Activated T-cell treated with anti-CD3 and anti-CD28 coated beads for 48 hours (primary cell): ENCODE data around the gene GBX2.
"Not testable (repeated sequence)": the region's sequence is repeated elsewhere in the genome, so short reads cannot be mapped to it uniquely, and the experiment has no call there.

ENCODE experiments used
- DNase-seq: peaks from one replicate; pipeline ENCODE4 v3.0.0-alpha.2; 2020; ENCODE audit warnings: low read depth

Gene GBX2

DNA sequence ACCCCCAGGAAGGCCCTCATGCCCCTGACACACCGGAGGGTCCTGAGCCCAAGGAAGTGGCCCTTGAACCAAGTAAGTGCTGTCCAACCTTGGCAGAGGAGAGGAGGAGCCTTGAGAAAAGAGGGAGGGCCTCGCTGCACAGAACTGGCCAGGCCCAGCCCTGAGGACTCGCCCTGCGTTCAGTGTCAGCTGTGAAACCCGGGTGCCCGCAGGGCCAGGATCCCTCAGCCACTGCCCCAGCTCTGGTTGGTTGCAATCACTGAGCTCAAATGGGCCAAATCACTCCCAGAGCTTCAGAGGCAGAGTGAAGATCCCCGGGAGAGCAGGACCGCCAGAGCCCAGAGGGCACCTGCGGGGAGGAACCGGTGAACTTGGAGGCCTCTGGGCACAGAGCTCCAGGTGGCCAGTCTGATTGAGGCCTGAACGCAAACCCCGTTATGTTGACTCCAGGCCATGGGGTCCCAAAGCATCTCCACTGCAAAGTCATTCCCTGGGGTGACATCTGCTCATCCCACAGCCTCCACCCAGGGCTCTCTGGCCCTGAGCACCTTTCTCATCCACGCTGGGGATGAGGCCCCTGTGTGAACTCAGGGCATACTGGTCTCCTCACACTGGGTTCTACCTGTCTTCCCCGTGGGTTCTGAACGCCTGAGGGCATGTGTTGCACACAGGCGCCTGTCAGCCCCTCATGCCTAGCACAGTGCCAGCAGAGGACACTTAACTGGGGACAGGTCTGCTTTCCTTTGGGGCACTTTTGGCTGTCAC, 11.9 kb downstream of the GBX2 start:
- no peak for DNase-seq

DNA sequence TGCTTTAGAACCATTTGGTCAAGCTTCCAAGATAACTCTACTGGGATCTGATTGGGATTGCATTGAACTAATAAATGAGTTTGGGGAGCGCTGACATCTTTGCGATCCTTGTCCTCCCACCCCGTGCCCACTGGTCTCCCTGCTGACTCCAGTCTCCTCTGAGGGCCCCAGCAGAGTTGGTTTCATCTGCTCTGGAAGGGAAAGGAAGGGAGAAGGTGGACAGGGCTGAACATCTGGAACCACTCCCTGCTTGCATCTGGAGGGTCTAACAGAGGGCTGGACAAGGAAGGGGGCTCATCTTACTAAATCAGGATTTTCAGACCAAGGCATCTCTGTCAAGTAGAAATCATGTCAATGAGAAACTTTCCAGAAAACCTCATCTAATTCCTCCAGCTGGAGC, 12.8 kb downstream of the GBX2 start:
- DNase-seq, result no peak

DNA sequence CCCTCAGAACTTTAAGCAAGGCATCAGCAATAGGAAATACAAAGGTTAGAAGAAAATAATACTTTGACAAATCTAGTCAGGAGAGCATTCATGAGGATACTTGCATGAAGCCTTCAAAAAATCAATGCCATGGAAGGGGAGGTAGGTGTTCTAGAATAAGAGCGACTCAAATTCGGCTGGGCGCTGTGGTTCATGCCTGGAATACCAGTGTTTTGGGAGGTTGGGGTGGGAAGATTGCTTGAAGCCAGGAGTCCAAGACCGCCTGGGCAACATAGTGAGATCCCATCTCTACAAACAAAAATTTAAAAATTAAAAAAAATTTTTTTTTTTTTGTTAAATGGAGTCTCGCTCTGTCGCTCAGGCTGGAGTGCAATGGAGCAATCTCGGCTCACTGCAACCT, 21.8 kb downstream of the GBX2 start:
- DNase-seq, result no peak

DNA sequence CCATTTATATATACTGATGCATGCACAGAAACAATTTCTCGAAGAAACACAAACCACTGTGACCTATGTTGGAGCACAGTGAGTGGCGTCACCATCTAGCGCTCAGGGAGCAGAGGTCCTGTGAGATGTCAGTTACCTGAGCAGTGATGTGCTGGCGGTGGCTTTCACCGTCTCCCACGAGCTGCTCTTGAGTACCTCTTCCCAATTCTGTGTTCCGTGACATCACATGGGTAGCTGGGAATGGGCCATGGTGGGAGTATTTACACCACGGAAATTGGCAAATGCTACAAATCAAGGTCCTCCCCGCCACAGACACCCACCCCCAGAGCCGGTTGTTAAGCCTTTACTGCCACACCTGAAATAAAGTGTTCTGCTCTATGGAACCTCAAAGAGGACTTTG, 24.4 kb downstream of the GBX2 start:
- DNase-seq, result no peak

DNA sequence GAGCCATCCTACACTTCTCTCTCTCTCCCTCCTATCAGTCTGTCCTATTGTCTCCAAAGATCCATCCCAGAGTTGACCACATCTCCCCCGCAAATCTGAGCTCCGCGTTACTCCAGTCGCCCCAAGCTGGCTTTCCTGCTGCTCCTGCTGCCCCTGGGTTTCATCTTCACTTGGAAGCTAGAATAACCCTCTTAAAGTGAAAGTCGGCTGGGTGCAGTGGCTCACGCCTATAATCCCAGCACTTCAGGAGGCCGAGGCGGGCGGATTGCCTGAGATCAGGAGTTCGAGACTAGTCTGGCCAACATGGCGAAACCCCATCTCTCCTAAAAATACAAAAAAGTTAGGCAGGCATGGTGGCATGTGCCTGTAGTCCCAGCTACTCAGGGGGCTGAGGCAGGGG, 26.6 kb downstream of the GBX2 start:
- DNase-seq, result not testable (repeated sequence)

DNA sequence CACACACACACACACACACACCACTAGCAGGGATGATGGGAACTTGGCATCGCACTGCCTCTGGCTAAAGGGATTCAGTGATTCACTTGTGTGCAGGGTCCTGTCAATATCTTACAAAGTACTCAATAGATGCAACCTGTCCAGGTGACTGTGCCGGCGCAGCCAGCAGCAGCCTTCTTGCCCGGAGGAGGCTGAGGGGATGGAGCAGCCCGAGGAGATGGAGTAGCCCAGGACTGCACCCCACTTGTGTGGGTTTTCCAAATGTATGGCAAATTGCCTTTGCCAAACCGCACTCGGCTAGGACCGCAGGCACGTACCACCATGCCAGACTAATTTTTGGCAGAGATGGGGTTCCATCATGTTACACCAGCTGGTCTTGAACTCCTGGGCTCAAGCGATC, 31.1 kb downstream of the GBX2 start:
- DNase-seq, result no peak

DNA sequence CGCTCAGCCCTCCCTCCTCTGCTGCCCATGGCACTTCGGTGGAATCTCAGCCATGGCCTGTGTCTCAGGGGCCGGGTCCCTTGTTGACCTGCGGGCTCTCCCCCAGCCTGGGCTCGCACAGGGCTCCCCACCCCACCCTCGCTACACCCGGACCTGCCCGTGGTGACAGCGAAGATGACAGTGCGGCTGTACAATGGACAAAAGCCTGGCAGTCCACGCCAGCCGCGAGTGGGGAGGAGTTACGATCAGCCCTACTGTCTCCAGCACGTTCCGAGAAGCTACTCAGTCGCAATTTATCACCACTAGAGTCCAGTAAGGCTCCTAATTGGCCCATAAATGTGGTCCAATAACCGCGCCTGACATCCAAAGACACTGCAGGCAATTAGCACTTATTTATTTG, 31.6 kb downstream of the GBX2 start:
- no peak for DNase-seq

DNA sequence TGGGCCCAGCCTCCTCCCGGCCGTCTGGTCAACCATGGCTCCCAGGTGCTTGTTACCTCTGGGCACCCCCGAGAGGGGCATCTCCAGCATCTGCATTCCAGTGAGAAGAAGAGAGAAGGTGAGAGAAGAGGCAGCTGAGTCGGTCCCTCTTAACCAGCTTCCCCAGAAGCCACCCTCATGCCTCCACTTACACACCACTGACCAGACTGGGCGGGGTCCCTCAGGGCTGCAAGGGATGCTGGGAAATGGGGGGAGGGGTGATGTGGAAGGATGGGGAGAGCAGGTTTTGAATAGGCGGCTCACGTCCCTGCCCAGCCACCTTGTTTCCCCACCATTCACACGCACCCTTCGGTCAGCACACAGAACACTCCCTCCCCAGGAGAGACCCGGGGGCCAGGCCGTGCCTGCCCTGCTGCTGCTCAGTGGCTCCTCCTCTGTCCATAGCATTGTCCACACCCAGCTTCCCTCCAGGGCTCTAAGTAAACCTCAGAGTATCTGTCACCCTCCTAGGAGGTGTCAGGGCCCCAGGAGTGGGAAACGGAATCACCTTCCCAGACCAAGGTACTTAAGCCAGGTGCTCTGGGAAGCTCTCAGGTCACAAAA, 34.7 kb downstream of the GBX2 start:
- no peak for DNase-seq

DNA sequence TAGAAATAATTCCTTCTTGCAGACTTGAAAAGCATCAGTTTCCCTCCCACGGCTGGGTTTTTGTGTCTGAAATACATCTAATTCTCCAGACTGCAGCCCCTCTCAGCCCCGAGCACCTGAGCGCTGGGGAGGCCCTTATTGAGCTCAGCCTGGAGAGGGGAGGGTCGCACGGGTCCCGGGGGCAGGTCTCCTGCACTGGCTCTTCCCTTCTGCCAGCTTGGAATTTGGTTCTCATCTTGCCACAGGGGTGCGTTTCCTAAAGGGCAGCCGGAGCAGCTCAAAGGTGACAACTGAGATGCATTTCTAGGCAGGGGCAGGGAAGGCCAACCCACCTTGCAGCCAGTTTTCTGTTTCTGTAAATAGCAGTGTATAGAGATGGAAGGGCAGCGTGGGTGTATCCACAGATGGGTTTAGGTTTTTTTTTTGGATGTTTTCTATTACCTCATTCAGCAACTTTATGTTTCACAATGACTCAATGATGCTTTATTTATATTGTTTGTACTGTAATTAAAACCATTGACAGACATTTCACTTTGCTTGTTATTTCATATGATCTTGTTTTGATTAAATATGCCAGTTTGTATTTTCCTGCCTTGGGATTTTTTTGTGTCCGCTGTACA, 37.0 kb downstream of the GBX2 start:
- no peak for DNase-seq

DNA sequence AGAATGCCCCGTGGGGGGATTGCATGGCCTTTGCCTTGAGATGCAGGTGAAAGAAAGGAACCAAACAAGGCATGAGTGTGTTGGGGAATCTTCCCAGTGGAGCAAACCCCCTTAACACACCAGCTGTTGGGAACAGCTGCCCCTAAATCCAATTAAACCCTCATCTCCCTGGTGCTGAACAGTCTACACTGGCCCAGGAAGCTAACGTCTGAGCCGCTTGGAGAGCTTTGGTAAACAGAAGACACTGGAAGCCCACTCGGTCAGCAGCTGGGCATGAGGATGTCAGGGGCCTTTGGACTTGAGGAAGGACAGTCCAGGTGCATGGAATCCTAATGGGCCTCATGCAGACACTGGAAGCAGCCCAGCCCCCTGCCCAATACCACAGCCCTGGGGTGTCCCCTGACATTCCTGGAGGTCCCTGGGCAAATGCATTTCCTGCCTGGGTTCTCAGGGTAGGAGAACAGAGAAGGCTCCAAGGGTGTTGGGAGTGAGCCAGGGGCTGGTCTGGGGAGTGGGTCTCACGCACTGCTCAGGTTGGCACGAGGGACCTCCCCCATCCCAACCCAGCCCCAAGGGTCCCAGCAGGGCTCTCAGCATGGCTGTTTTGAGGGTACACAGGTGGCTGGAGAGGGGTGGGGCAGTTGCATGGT, 37.7 kb downstream of the GBX2 start:
- no peak for DNase-seq

DNA sequence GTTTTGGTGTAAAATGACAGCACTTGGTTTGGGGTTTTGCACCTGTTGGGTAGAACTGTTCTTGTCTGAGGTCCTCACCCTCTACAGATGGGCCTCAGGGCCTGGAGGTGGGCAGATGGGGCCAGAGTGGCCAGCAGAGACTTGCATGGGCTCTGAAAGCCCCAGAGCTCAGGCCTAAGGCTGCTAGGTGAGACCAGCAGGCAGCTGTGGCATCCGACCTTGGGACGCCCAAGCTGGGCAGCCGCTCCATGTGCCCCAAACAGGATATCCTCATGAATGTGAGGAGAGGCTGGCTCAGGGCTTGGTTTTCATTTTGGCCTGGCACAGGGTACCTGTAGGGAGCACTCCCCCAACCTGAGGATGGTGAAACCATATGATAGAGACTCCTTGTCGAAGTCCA, 38.3 kb downstream of the GBX2 start:
- no peak for DNase-seq

DNA sequence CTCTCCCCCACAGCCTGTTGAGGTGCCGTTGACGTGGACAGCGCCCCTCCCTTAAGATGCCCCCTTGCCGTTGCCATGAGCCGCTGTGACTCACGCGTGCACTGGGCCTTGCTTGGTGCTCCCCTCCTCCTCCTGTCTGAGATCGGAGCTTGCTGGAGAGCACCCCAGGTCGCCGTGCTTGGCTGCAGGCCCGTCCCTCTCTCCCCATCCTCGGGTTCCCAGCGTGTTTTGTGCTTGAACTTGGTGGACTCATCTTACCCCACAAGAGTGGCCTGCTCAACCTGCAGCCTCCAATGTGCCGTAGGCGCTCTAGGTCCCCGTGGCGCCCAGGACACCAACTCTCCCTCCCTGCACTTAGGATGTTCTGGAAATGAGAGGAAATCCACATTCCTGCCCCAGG, 39.9 kb downstream of the GBX2 start:
- no peak for DNase-seq

DNA sequence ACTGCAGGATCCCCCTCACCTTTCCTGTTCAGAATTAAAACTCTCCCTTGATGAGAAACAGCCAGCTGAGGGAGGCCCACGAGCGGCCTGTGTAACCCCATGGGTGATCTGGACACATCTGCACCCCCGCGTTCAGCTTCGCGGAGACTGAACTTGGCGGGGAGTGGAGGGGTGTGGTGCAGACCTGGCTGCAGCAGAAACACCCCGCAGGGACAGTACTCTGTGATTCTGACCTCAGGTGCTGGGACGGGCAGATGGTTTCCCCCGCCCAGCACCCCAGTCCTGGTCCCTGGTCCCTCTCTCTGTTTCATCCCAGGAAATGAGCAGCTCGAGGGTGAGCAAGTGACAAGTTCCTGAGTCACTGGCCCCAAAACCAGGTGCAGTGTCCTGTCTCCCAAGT, 41.2 kb downstream of the GBX2 start:
- no peak for DNase-seq

DNA sequence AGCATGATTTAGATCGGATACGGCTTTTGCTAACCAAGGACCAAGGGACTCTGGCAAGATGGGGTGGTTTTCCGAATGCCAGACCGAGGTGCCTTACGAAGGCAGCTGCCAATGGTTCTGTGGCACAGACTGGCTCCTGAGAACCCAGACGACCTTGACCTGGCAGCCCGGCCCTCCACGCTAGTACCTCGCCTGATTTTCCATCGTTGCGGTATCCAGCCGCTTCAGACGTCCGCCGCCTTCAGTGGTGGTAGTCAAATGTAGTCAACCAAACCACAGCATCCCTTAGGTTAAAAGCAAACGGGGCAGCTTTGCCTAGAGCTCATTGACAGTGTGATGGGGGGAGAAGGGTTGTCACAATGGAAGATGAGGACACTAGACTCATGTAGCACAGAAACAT, 42.6 kb downstream of the GBX2 start:
- no peak for DNase-seq

DNA sequence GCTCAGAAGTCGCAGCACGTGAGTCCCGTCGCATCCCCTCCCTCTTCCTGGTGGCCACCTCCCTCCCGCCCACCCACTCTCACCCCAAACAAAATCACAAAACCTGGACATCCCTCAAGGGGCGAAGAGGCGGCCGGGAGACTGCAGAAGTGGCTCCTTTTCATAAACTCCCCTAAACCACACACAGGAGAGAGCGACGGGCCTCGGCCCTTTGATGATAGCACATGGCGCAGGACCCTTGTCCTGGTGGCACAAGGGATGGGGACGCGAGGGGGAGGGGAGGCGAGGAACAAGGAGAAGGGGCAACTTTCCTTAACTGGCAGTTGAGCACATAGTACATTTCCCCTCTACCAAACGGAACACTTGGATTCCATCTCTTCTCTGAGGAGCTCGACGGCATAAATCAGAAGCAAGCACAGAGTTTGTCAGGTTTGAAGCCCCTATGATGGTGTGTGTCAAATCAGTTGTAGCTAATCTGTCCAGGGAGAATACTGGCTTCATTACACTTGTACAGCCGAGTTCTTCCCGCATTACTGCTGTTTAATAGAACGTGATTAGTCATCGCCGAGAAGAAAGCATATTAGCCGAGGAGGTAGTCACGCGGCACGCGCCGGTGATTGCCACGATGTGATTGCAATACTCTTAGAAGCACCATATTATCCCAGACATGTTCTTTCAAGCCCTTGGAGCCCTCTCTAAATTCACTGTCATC, 43.8 kb downstream of the GBX2 start:
- no peak for DNase-seq

DNA sequence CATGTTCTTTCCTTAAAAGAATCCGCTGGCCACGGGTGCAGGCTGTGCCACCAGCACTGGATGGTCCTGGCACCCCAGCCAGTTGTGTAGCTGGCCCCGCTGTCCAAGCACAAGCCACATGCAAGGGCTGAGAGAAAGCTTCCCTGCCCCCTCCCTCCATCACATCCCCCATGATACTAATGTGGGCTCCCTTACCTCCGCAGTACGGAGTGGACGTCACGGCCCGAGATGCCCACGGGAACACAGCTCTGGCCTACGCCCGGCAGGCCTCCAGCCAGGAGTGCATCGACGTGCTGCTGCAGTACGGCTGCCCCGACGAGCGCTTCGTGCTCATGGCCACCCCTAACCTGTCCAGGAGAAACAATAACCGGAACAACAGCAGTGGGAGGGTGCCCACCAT, 44.5 kb downstream of the GBX2 start:
- DNase-seq, result no peak

DNA sequence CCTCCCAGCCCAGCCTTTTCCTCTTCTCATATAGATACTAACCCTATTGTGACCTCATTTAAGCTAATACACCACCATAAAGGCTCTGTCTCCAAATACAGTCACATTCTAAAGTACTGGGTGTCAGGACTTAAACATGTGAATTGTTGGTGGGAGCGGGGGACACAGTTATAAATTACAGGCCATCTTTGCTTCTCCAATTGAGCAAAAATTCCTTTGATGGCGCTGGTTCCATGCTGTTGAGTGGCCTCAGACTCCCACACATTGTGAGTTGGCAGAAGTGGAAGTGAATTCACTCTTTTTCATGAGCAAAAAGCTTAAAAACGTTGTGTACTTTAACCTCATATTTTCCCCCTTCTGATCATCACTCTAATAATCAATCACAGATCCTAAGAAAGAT, 46.0 kb downstream of the GBX2 start:
- DNase-seq, result no peak

DNA sequence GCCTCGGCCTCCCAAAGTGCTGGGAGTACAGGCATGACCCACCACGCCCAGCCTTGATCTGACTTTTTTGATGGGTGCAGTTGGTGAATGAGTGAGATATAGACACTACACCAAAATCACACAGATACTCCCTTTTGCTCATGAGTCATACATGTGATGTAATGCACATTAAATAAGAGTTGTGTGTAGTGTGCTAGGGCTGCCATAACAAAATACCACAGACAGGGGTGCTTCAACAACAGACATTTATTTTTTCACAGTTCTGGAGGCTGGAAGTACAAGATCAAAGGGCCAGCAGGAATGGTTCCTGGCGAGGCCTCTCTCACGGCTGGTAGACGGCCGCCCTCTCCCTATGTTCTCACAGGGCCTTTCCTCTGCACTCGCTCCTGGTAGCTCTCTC, 46.6 kb downstream of the GBX2 start:
- no peak for DNase-seq

DNA sequence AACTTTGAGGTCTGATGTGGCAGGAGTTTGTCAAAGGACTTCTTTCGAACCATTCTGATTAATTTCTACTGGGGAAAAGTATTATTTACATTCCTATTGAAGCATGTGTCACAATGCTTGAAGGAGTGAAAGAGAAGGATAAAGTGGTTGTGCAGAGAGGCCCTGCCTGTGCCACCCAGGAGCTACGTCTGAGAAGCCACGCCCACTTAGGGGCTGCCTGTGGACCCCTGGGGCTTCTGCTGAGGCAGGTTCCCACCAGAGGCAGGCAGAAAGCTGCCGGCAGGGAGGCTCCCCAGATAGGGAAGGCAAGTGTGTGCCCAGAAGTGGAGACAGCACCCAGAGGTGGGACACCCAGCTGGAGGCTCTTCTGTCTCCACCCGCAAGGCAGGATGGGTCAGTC, 47.4 kb downstream of the GBX2 start:
- DNase-seq, result no peak

DNA sequence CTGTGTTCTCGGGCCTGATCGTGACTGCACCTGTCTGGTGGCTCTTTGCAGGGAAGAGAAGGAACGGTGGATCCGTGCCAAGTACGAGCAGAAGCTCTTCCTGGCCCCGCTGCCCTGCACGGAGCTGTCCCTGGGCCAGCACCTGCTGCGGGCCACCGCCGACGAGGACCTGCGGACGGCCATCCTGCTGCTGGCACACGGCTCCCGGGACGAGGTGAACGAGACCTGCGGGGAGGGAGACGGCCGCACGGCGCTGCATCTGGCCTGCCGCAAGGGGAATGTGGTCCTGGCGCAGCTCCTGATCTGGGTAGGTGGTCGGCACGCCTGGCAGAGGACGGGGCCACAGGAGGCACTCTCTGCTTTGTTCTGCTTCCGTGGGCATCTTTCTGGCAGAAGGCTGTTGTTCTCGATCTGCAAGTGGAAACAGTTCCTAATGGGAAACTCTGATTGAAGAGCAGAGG, 48.0 kb downstream of the GBX2 start:
- no peak for DNase-seq

DNA sequence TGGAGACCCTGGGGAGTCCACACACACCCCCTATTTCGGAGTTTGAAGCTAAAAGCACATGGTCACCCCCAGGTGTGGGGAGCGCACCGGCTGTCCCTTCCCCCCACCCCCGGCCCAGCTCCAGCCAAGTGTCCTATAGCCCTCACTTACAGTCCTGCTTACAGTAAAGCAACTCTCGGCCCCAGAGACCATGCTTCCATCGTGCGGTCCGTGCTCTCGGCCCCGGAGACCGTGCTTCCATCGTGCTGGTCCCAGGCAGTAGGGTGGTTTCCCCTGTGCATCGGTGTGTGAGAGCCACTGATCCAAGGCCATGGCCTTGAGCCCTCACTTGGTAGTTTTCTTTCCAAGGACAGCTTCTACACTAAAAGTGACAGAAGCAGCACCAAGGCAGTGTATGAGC, 48.7 kb downstream of the GBX2 start:
- DNase-seq, result no peak

DNA sequence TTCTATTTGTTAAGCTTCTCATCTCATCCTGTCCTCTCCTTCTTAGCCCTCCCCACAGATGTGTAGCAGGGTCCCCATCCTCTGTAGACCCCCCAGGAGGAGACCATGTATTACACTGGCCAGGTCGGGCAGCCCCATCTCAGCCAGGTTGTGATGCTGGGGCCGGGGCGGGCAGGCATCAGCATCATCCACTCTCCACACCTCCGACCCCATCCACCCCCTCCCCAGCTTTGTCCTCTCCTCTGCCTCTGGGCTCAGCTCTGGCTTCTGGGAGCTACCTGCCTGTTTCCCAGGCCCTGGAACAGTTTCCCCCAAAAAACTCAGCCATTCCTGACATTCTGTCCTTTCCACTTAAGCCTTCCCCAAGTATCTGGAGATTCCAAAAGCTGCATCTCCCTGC, 49.2 kb downstream of the GBX2 start:
- DNase-seq, result no peak
